GM21528 (cell line): ENCODE measurements around the gene KMT2C.
"Not testable (repeated sequence)": the region's sequence is repeated elsewhere in the genome, so short reads cannot be mapped to it uniquely, and the experiment has no call there.

Source experiments
- ATAC-seq: cut with Tn5 transposase; IDR thresholded peaks from one replicate; pipeline ENCODE4 v1.9.1; 2021; ENCODE audit warnings: mild to moderate bottlenecking, moderate library complexity; ENCODE audit not compliant: unreplicated experiment, low FRiP score

The KMT2C gene

GRCh38 chr7:152435384-152436110, at the start of gene KMT2C:
KMT2C (minus strand) TSS chr7:152436003; CDS start chr7:152435786, 217 bp downstream.
- ATAC-seq, result peak; percentile 18

- ATAC-seq, result no peak
These were observed 45.3 kb upstream of the KMT2C start for GRCh38 chr7:152481082-152481481.

- ATAC-seq, result no peak
These were observed 44.9 kb upstream of the KMT2C start for GRCh38 chr7:152480664-152481063.

- no peak for ATAC-seq
These were observed 43.8 kb upstream of the KMT2C start for GRCh38 chr7:152479595-152479994.

- no peak for ATAC-seq
These were observed 42.3 kb upstream of the KMT2C start for GRCh38 chr7:152478140-152478539.

GRCh38 chr7:152477079-152477478, 41.3 kb upstream of the KMT2C start:
- ATAC-seq, result no peak

- no peak for ATAC-seq
These were observed 40.7 kb upstream of the KMT2C start for GRCh38 chr7:152476551-152476950.

- ATAC-seq, result not testable (repeated sequence)
These were observed 35.3 kb upstream of the KMT2C start for GRCh38 chr7:152471023-152471620.

GRCh38 chr7:152470251-152471022, 34.6 kb upstream of the KMT2C start:
- ATAC-seq, result not testable (repeated sequence)

- ATAC-seq, result not testable (repeated sequence)
These were observed 33.8 kb upstream of the KMT2C start for GRCh38 chr7:152469576-152469975.

- ATAC-seq, result no peak
These were observed 31.4 kb upstream of the KMT2C start for GRCh38 chr7:152467225-152467624.

GRCh38 chr7:152465119-152465387, 29.2 kb upstream of the KMT2C start:
- no peak for ATAC-seq

GRCh38 chr7:152464312-152465118, 28.7 kb upstream of the KMT2C start:
- ATAC-seq, result peak; percentile 49

- peak; percentile 89 for ATAC-seq
These were observed 28.0 kb upstream of the KMT2C start for GRCh38 chr7:152463709-152464311.

- ATAC-seq, result peak; percentile 30
These were observed 27.3 kb upstream of the KMT2C start for GRCh38 chr7:152462995-152463708.

- no peak for ATAC-seq
These were observed 24.0 kb upstream of the KMT2C start for GRCh38 chr7:152459724-152460251.

- no peak for ATAC-seq
These were observed 15.6 kb upstream of the KMT2C start for GRCh38 chr7:152451356-152451755.

- not testable (repeated sequence) for ATAC-seq
These were observed 9.7 kb upstream of the KMT2C start for GRCh38 chr7:152445386-152446008.

GRCh38 chr7:152443586-152443985, 7.8 kb upstream of the KMT2C start:
- ATAC-seq, result no peak
